CD14-positive monocyte (primary cell): ENCODE data around the gene PPP4R3A. TPM values are rescaled to one million over a fixed set of nuclear protein-coding genes. Genes with fewer than 3 reads are reported as not detected.

Source experiments
- DNase-seq, 3 donors: peaks; one replicate each; pipeline ENCODE4 v3.0.0-alpha.2; 2011 to 2022
- H2AFZ ChIP-seq: 2 replicates; pipeline ENCODE4 v1.6.0; 2012; ENCODE audit warnings: mild to moderate bottlenecking, low read depth, low read length, inconsistent platforms; ENCODE audit not compliant: insufficient read depth, poor library complexity, severe bottlenecking
- H3K27ac ChIP-seq, 2 donors: 1 replicate in 1 of 2; 2 replicates in 1 of 2; pipeline ENCODE4 v1.5.1; 2012 to 2013; ENCODE audit warnings: low read length in 2 of 2, control low read depth in 1 of 2, inconsistent platforms in 1 of 2, low read depth in 1 of 2, mild to moderate bottlenecking in 1 of 2
- H3K27me3 ChIP-seq, 2 donors: one replicate each; pipeline versions ENCODE4 v1.6.0 to v1.6.1; 2011 to 2013; ENCODE audit warnings: low read length in 2 of 2; ENCODE audit not compliant: control insufficient read depth in 2 of 2, insufficient read depth in 2 of 2
- H3K36me3 ChIP-seq, 2 donors: replicated peaks in 1 of 2; 1 replicate in 1 of 2; 2 replicates in 1 of 2; pipeline versions ENCODE4 v1.5.1 to v1.6.1; 2012 to 2013; ENCODE audit warnings: low read length in 2 of 2, control low read depth in 1 of 2, inconsistent platforms in 1 of 2, mild to moderate bottlenecking in 1 of 2; ENCODE audit not compliant: insufficient read depth in 2 of 2, control insufficient read depth in 1 of 2
- H3K4me1 ChIP-seq, 2 donors: 1 replicate in 1 of 2; 2 replicates in 1 of 2; pipeline versions ENCODE4 v1.5.1 to v1.6.1; 2012 to 2013; ENCODE audit warnings: low read length in 2 of 2, control low read depth in 1 of 2, inconsistent platforms in 1 of 2, mild to moderate bottlenecking in 1 of 2, moderate library complexity in 1 of 2; ENCODE audit not compliant: insufficient read depth in 2 of 2, control insufficient read depth in 1 of 2
- H3K4me2 ChIP-seq: replicated peaks from 2 replicates; pipeline ENCODE3; 2012; ENCODE audit warnings: low read length, moderate library complexity, mild to moderate bottlenecking; ENCODE audit not compliant: poor library complexity, severe bottlenecking; ENCODE audit errors: extremely low read depth
- H3K4me3 ChIP-seq, 3 experiments: fragments of 200-600 bp in 1 of 3; sonication (generic) in 1 of 3; replicated peaks in 1 of 3; 1 replicate in 2 of 3; 2 replicates in 1 of 3; pipeline ENCODE4 v1.5.1; 2011 to 2013; ENCODE audit warnings: low read length in 3 of 3, mild to moderate bottlenecking in 3 of 3, control low read depth in 2 of 3, low read depth in 2 of 3, inconsistent platforms in 1 of 3, moderate library complexity in 1 of 3
- H3K79me2 ChIP-seq: 2 replicates; pipeline ENCODE4 v1.6.0; 2012; ENCODE audit warnings: mild to moderate bottlenecking, control low read depth, inconsistent platforms, low read length, moderate library complexity; ENCODE audit not compliant: insufficient read depth
- H3K9ac ChIP-seq: 2 replicates; pipeline ENCODE4 v1.6.0; 2017; ENCODE audit warnings: low read length, mild to moderate bottlenecking; ENCODE audit not compliant: insufficient read depth, poor library complexity, severe bottlenecking
- H3K9me3 ChIP-seq, 2 donors: replicated peaks in 1 of 2; 1 replicate in 1 of 2; 2 replicates in 1 of 2; pipeline versions ENCODE4 v1.5.1 to v1.6.1; 2012 to 2013; ENCODE audit warnings: low read length in 2 of 2, control low read depth in 1 of 2; ENCODE audit not compliant: control insufficient read depth in 1 of 2, insufficient read depth in 1 of 2
- H4K20me1 ChIP-seq: 2 replicates; pipeline ENCODE4 v1.6.0; 2012; ENCODE audit warnings: mild to moderate bottlenecking, low read length, control low read depth, moderate library complexity; ENCODE audit not compliant: insufficient read depth
- H3K27ac Mint-ChIP-seq, 7 donors: one replicate each; pipeline ENCODE4 v1.8.0; 2020; ENCODE audit warnings: mild to moderate bottlenecking in 7 of 7, mixed read lengths in 7 of 7, moderate library complexity in 6 of 7, inconsistent platforms in 2 of 7
- H3K27me3 Mint-ChIP-seq, 3 donors: one replicate each; pipeline ENCODE4 v1.8.0; 2021 to 2022; ENCODE audit warnings: low read depth in 3 of 3, mild to moderate bottlenecking in 3 of 3, mixed read lengths in 3 of 3, moderate library complexity in 3 of 3, inconsistent platforms in 1 of 3
- H3K36me3 Mint-ChIP-seq, 2 donors: one replicate each; pipeline ENCODE4 v1.8.0; 2020; ENCODE audit warnings: mixed read lengths in 2 of 2, inconsistent platforms in 1 of 2, mild to moderate bottlenecking in 1 of 2
- H3K4me1 Mint-ChIP-seq: one replicate; pipeline ENCODE4 v1.8.0; 2020; ENCODE audit warnings: mild to moderate bottlenecking, mixed read lengths
- H3K4me3 Mint-ChIP-seq, 2 donors: one replicate each; pipeline ENCODE4 v1.8.0; 2020; ENCODE audit warnings: mild to moderate bottlenecking in 2 of 2, mixed read lengths in 2 of 2, moderate library complexity in 1 of 2
- H3K9me3 Mint-ChIP-seq, 7 donors: one replicate each; pipeline ENCODE4 v1.8.0; 2020 to 2022; ENCODE audit warnings: mixed read lengths in 7 of 7, mild to moderate bottlenecking in 6 of 7, moderate library complexity in 6 of 7, inconsistent platforms in 2 of 7
- WGBS: methylation state at CpG from one replicate; pipeline ENCODE4 v1.1.5; 2013; ENCODE audit warnings: missing lambda C conversion rate; ENCODE audit not compliant: insufficient coverage; 5-methylcytosine and 5-hydroxymethylcytosine counted together
- intact Hi-C, 2 donors: fragments of 100-400 bp; cut with micrococcal nuclease; formaldehyde crosslinking; loops; one replicate each; pipeline versions ENCODE4 v1.15.0 to v1.15.1; 2023
- polyA plus RNA-seq, 3 donors: library from polyadenylated mRNA; depleted of rRNA in 1 of 3; unstranded in 2 of 3; stranded (reverse) in 1 of 3; fragments of 300-500 nt in 2 of 3; fragments of >200 nt in 1 of 3; fragmentation: Illumina TruSeq in 2 of 3; gene quantifications; 1 replicate in 2 of 3; 2 replicates in 1 of 3; pipeline ENCODE4 v1.2.3, GENCODE V29; 2012 to 2021
- TF ChIP-seq, protein P1 (sequence below): fragments of 200-600 bp; IDR thresholded peaks from one replicate; pipeline ENCODE4 v1.8.0; 2022; ENCODE audit warnings: antibody characterized with exemption, mild to moderate bottlenecking

The PPP4R3A gene
- polyA plus RNA-seq, 3 donors: 31.4 to 71.0 (median 41.2) TPM

DNA sequence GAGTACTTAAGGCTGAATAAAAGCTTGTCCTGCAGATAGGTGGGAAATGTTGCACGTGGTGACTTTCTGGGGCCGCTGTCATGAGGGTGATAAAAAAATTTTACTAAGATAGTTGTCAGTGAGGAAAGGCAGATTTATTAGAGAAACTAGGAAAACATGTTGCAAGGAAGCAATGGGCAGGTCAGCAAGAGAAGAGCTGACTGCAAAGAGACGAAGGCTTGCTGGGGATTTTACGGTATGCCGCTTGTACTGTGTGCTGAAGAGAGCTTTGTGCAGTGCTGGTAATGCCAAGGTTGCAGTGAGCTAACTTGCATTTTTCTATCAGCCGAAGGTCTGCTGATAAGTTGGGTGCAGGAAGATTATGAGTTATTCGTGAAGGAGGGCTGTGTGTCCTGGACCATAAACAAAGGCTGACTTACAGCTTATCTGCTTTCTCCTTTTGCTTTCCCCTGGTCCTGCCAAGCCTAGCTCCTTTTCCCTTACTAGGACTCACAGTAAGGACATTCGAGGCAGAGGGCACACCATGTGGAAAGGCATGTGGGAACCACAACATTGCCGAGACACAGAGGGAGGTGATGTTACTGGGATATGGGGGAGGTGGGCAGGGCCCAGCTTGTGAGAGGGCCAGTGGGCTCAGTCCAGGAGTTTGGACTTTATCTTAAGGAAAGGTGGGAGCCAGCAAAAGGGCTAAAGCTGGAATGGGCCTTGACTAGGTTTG lies 85.1 kb downstream of the PPP4R3A start:
- Histone ChIP-seq H3K36me3 (no peaks in the 10 kb centered on the region), H3K27ac (peak overlapping the region in 1 of 2 donors; percentile 23), H3K4me1 (peaks cover 26 to 29% of the 10 kb centered on the region in 2 donors), H3K4me3 (no peak overlapping the region), H4K20me1 (no peaks in the 10 kb centered on the region), H3K27me3 (no peaks in the 10 kb centered on the region), H3K79me2 (no peaks in the 10 kb centered on the region), H2AFZ (peak overlapping the region; percentile 51), H3K4me2 (peak overlapping the region; percentile 1), H3K9me3 (no peaks in the 10 kb centered on the region), H3K9ac (no peak overlapping the region)
- H3K9me3 Mint-ChIP-seq: peaks cover 0 to 2% (median 0%) of the 10 kb centered on the region in 7 donors
- H3K4me1 Mint-ChIP-seq: peaks cover 36% of the 10 kb centered on the region
- H3K27ac Mint-ChIP-seq: peak overlapping the region in 6 of 7 donors; percentile 34 to 84 (median 66)
- TF ChIP-seq, protein P1, sequence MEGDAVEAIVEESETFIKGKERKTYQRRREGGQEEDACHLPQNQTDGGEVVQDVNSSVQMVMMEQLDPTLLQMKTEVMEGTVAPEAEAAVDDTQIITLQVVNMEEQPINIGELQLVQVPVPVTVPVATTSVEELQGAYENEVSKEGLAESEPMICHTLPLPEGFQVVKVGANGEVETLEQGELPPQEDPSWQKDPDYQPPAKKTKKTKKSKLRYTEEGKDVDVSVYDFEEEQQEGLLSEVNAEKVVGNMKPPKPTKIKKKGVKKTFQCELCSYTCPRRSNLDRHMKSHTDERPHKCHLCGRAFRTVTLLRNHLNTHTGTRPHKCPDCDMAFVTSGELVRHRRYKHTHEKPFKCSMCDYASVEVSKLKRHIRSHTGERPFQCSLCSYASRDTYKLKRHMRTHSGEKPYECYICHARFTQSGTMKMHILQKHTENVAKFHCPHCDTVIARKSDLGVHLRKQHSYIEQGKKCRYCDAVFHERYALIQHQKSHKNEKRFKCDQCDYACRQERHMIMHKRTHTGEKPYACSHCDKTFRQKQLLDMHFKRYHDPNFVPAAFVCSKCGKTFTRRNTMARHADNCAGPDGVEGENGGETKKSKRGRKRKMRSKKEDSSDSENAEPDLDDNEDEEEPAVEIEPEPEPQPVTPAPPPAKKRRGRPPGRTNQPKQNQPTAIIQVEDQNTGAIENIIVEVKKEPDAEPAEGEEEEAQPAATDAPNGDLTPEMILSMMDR: no peak
- H3K36me3 Mint-ChIP-seq: no peaks in the 10 kb centered on the region
- DNase-seq: no peak
- peaks cover 0 to 7% (median 0%) of the 10 kb centered on the region in 3 donors for H3K27me3 Mint-ChIP-seq
- intact Hi-C loops: no loop called here
- no peak overlapping the region for H3K4me3 Mint-ChIP-seq
- whole genome bisulfite sequencing: 92% methylated on average over 8 of the region's 9 CpGs

DNA sequence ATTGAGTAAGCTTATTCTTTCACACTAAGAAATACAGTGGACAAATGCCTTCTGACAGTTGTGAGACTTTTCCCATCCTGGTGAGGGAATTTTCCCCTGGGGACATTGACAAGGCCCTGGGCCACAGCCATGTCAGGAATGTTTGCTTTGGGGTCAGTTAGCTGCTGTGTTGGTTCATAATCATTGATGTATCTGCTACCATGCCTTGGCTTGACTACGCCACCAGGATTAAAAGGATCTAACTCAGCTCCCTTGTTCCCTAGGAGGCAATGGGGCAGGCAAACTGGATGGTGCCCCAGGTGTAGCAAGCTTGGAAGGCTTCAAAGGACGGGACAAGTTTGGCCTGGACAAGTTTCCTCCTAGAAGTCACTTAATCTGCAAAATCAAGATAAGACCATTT lies 89.4 kb downstream of the PPP4R3A start:
- Histone ChIP-seq H3K27me3 (no peaks in the 10 kb centered on the region), H4K20me1 (peaks cover 13% of the 10 kb centered on the region), H3K4me2 (no peak overlapping the region), H2AFZ (no peak overlapping the region), H3K4me1 (peaks cover 43 to 51% of the 10 kb centered on the region in 2 donors), H3K36me3 (no peaks in the 10 kb centered on the region), H3K9me3 (no peaks in the 10 kb centered on the region), H3K27ac (no peak overlapping the region), H3K9ac (no peak overlapping the region), H3K4me3 (no peak overlapping the region), H3K79me2 (peaks cover 25% of the 10 kb centered on the region)
- Mint-ChIP-seq H3K27me3 (peaks cover 0 to 3% (median 0%) of the 10 kb centered on the region in 3 donors), H3K27ac (peak overlapping the region in 5 of 7 donors; percentile 17 to 76 (median 36)), H3K9me3 (peaks cover 0 to 2% (median 0%) of the 10 kb centered on the region in 7 donors), H3K4me1 (peaks cover 49% of the 10 kb centered on the region), H3K36me3 (peaks cover 0 to 2% of the 10 kb centered on the region in 2 donors), H3K4me3 (no peak overlapping the region)
- no peak for DNase-seq
- TF ChIP-seq, protein P1: no peak
- WGBS: no CpG with 5 or more reads among the region's 2 CpGs
- intact Hi-C loops: no loop called here
